ENCODE data around the gene GPR179.
"Not testable (repeated sequence)": the region's sequence is repeated elsewhere in the genome, so short reads cannot be mapped to it uniquely, and the experiment has no call there.

GPR179 gene

GRCh38 chr17:38322897-38323296 is 20.9 kb downstream of the GPR179 start:
- no peak for DNase-seq

- peak; percentile 51 for DNase-seq
Observed at GRCh38 chr17:38322156-38322779, 21.5 kb downstream of the GPR179 start.

GRCh38 chr17:38320482-38320881 is 23.3 kb downstream of the GPR179 start:
- no peak for DNase-seq

GRCh38 chr17:38317081-38317480 is 26.7 kb downstream of the GPR179 start:
- DNase-seq: no peak

GRCh38 chr17:38315497-38315896 is 28.3 kb downstream of the GPR179 start:
- no peak for DNase-seq

GRCh38 chr17:38296834-38297517 is 46.8 kb downstream of the GPR179 start, which contains the start of gene MRPL45:
TSS of gene MRPL45 (plus strand) at chr17:38297168. CDS start at chr17:38297184, 16 bp downstream.
- DNase-seq: peak; percentile 97

- DNase-seq: not testable (repeated sequence)
Observed at GRCh38 chr17:38295602-38296365, 48.0 kb downstream of the GPR179 start.

GRCh38 chr17:38289760-38290159 is 54.0 kb downstream of the GPR179 start:
- DNase-seq: not testable (repeated sequence)

GRCh38 chr17:38288217-38288827 is 55.4 kb downstream of the GPR179 start:
- peak; percentile 27 for DNase-seq

GRCh38 chr17:38286501-38287091 is 57.2 kb downstream of the GPR179 start:
- DNase-seq: peak; percentile 82

GRCh38 chr17:38285994-38286393 is 57.8 kb downstream of the GPR179 start:
- peak; percentile 3 for DNase-seq

Measured in fibroblast of skin of scalp (primary cell).